Measurements from ENCODE around the gene HPSE2.
"Not testable (repeated sequence)": the region's sequence is repeated elsewhere in the genome, so short reads cannot be mapped to it uniquely, and the experiment has no call there.

Gene HPSE2

GRCh38 chr10:99161165-99161564, 74.5 kb downstream of the HPSE2 start:
- no peak for DNase-seq (ENCODE audit: low spot score)

- DNase-seq (ENCODE audit: low spot score), result no peak
Observed at GRCh38 chr10:99143651-99144050, 92.0 kb downstream of the HPSE2 start.

DNA sequence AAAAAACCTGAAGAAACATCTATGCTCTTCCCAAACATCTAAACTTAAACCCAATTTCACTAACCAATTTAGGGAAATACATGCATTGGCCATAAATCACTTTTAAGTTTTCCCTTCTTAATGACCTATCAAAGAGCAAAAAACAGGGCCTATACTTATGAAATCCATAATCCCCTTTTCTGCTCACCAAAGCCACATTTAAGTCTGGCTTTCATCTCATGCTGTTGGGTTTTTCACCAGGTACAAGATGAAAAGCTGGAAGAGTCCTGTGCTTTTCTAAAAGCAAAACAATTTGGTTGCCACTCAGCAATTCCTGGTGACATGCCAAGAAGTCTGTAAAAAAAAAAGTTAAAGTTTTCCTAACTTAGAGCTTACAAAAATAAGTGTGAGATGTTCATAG, 92.6 kb downstream of the HPSE2 start:
- DNase-seq (ENCODE audit: low spot score), result no peak

GRCh38 chr10:99132897-99133296, 102.8 kb downstream of the HPSE2 start:
- DNase-seq (ENCODE audit: low spot score), result not testable (repeated sequence)

- no peak for DNase-seq (ENCODE audit: low spot score)
Observed at GRCh38 chr10:99125879-99126278, 109.8 kb downstream of the HPSE2 start.

- DNase-seq (ENCODE audit: low spot score), result no peak
Observed at GRCh38 chr10:99124376-99124775, 111.3 kb downstream of the HPSE2 start.

DNA sequence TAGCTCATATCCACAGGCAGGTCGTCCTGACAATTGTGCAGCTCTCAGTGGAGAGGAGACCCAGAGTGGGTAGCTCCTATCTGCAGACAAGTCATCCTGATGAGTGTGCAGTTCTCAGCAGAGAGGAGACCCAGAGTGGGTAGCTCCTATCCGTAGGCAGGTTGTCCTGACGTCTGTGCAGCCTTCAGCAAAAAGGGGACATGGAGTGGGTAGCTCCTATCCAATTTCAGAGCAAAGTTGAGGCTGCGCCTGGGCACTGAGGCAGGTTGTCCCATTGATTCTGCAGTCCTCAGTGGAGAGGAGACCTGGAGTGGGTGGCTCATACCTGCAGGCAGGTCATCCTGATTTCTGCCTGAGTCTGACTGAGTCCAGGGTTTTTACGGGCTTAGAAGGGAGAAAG, 111.8 kb downstream of the HPSE2 start:
- DNase-seq (ENCODE audit: low spot score), result no peak

DNA sequence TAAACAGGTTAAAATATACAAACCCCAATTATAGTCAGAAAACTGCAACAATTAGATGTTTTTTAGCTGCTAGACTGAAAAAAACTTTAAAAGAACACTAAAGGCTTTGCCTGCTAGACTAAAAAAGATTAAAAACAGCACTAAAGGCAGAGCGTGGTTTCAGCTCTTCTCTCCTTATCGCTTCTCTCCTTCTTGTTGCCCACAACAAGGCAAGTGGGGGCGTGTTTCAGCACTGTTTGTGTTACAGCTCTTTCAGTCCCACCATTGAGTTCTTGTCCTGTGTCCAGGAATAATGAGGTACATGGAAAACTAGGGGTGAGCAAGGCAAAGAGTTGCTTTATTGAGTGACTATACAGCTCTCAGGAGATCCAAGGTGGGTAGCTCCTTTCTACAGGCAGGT, 112.3 kb downstream of the HPSE2 start:
- no peak for DNase-seq (ENCODE audit: low spot score)

DNA sequence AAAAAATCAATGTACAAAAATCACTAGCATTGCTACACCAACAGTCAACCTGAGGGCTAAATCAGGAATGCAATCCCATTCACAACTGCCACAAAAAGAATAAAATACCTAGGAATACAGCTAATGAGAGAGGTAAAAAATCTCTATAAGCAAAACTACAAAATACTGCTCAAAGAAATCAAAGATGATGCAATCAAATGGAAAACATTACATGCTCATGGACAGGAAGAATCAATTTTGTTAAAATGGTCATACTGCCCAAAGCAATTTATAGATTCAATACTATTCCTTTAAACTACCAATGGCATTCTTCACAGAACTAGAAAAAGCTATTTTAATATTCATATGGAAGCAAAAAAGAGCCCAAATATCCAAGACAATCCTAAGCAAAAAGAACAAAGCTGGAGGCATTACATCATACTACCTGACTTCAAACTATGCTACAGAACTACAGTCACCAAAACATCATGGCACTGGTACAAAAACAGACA, 116.3 kb downstream of the HPSE2 start:
- DNase-seq (ENCODE audit: low spot score), result no peak

DNA sequence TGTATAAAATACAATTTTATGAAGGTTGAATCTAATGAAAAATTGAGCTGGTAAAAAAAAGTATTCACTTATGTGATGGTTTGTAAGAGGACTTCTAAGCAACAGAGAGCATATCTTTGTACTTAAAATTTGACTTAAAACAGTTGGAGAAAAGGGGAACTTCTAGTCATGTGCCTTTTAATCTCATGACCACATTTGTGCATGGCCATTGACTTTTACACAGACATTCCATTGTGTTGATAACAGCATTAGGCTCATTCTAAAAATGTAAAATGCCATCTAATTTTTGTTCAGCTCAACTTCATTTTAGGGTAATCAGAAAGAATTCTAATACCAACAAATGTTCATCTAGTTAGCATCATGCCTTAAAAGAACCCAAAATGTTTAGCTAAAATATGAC, 119.9 kb downstream of the HPSE2 start:
- DNase-seq (ENCODE audit: low spot score), result no peak

GRCh38 chr10:99085358-99085757, 150.3 kb downstream of the HPSE2 start:
- DNase-seq (ENCODE audit: low spot score), result no peak

GRCh38 chr10:99084161-99084560, 151.5 kb downstream of the HPSE2 start:
- no peak for DNase-seq (ENCODE audit: low spot score)

GRCh38 chr10:99080275-99080945, 155.2 kb downstream of the HPSE2 start:
- no peak for DNase-seq (ENCODE audit: low spot score)

- DNase-seq (ENCODE audit: low spot score), result no peak
Observed at GRCh38 chr10:99062591-99062990, 173.1 kb downstream of the HPSE2 start.

DNA sequence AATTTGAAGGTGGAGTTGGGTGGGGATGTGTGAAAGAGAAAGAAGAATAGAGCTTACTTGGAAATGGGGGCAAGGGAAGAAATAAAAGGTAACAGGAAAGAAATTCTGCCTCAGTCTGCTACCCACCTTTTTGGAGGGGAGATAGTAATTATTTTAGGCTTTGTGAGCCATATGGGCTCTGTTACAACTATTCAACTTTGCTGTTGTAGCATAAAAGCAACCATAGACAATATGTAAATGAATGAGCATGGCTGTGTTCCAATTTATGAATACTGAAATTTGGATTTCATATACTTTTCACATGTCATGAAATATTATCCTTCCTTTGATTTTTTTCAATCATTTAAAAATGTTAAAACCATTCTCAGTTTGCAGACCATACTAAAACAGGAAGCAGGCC, 176.9 kb downstream of the HPSE2 start:
- DNase-seq (ENCODE audit: low spot score), result no peak

GRCh38 chr10:99057936-99058690, 177.5 kb downstream of the HPSE2 start:
- no peak for DNase-seq (ENCODE audit: low spot score)

- no peak for DNase-seq (ENCODE audit: low spot score)
Observed at GRCh38 chr10:99045671-99046070, 190.0 kb downstream of the HPSE2 start.

GRCh38 chr10:99042051-99042771, 193.4 kb downstream of the HPSE2 start:
- DNase-seq (ENCODE audit: low spot score), result no peak

DNA sequence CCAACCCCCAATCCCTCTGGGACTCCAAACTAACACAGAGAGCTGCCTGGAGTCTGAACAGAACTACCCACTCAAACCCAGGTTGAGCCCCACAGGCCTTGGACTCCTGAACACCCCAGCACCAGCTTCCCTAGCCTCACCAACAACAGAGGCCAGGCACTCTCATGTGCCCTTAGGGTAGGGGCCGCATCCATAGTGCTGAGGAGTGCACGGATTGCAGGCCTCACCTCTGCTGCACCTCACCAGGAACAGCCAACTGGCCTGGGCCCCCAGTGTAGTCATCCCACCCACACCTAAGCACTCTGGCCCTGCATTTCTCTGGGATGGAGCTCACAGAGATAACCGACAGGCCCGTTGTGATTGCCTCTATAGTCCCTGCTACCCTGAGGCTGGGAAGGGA, 194.2 kb downstream of the HPSE2 start:
- DNase-seq (ENCODE audit: low spot score), result no peak

GRCh38 chr10:99013885-99014284, 221.8 kb downstream of the HPSE2 start:
- no peak for DNase-seq (ENCODE audit: low spot score)

GRCh38 chr10:99010286-99010685, 225.4 kb downstream of the HPSE2 start:
- no peak for DNase-seq (ENCODE audit: low spot score)

- no peak for DNase-seq (ENCODE audit: low spot score)
Observed at GRCh38 chr10:99008054-99008453, 227.6 kb downstream of the HPSE2 start.

- no peak for DNase-seq (ENCODE audit: low spot score)
Observed at GRCh38 chr10:99007457-99007856, 228.2 kb downstream of the HPSE2 start.
